ENCODE measurements around the gene ARHGAP18. TPM values are rescaled to one million over a fixed set of nuclear protein-coding genes. Genes with fewer than 3 reads are reported as not detected.

ARHGAP18 gene
- total and polyA plus RNA-seq, 2 of the 13 experiments (the other 11 are each of a cell fraction or from before 2014, with no cell fraction given), result 58.2 to 115 TPM

DNA sequence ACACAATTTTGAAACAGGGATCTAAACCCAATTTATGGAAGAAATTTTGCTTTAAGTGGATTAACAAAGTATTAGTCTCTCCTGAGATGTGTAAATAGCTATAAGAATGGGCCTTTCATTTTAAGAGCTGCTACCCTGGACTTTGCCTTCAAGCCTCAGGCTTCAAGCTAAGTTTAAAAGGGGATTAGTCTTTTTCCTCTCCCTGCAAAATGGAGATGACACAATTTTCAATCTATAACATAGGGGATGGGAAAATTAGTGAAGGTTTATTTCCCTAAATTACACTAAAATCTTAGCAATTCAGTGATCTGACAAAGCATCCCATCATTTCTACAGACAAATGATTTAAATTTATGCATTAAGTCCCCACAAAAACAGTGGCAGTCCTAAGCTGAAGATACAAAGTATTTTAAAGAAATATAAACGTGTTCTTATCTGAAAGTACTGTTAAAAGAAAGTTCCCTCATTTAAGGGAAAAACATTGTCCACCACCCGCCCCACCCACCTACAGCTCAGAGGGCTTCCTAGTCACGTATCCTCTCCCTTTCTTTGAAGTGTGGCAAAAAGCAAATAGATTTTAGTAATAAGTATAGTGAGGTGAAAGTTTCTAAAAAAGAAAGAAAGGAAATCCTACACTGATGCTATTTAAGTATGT lies 14.5 kb downstream of the ARHGAP18 start (continued):
- TF ChIP-seq HNF1A (IDR thresholded peaks at IDR 0.05; ENCODE audit: low read depth), result peak; percentile 63
- TF ChIP-seq HNF1A (CRISPR knock-in tag; IDR thresholded peaks at IDR 0.05; ENCODE audit: borderline replicate concordance), result peak; percentile 87; the same call in 1 of the 2 replicates
- TF ChIP-seq ARID3A (IDR thresholded peaks at IDR 0.05; ENCODE audit: low read depth, low read length), result peak; percentile 6; the same call in 1 of the 2 replicates
- TF ChIP-seq KDM3A (CRISPR knock-in tag; IDR thresholded peaks at IDR 0.05; ENCODE audit: low read depth), result no peak
- TF ChIP-seq LBX2 (CRISPR knock-in tag; IDR thresholded peaks at IDR 0.05; ENCODE audit: borderline replicate concordance), result no peak
- no peak for TF ChIP-seq ZNF746 (CRISPR knock-in tag; IDR thresholded peaks at IDR 0.05)
- no peak for TF ChIP-seq SAFB2 (CRISPR knock-in tag; IDR thresholded peaks at IDR 0.05; ENCODE audit: borderline replicate concordance, low read depth)
- no peak for TF ChIP-seq KIAA2018 (CRISPR knock-in tag; IDR thresholded peaks at IDR 0.05; ENCODE audit: borderline replicate concordance)
- TF ChIP-seq, protein P1, sequence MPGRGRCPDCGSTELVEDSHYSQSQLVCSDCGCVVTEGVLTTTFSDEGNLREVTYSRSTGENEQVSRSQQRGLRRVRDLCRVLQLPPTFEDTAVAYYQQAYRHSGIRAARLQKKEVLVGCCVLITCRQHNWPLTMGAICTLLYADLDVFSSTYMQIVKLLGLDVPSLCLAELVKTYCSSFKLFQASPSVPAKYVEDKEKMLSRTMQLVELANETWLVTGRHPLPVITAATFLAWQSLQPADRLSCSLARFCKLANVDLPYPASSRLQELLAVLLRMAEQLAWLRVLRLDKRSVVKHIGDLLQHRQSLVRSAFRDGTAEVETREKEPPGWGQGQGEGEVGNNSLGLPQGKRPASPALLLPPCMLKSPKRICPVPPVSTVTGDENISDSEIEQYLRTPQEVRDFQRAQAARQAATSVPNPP (CRISPR knock-in tag; IDR thresholded peaks at IDR 0.05), result no peak
- 0 out of 2 replicates have a peak, but pooled peaks have one; percentile 9 for TF ChIP-seq MIER3 (CRISPR knock-in tag; IDR thresholded peaks at IDR 0.05; ENCODE audit: borderline replicate concordance)
- TF ChIP-seq REL (CRISPR knock-in tag; conservative IDR thresholded peaks at IDR 0.05), result 0 out of 2 replicates have a peak, but pooled peaks have one; percentile 41
- TF ChIP-seq NKX3-1 (CRISPR knock-in tag; IDR thresholded peaks at IDR 0.05), result no peak; the same call in 1 of the 2 replicates
